Muscle of leg (tissue), 11 donors: Measurements from ENCODE around the gene NCCRP1. TPM values are rescaled to one million over a fixed set of nuclear protein-coding genes. Genes with fewer than 3 reads are reported as not detected.

ENCODE experiments used
- DNase-seq: peaks from one replicate; pipeline ENCODE4 v3.0.0; 2013
- H3K27ac ChIP-seq: one replicate; pipeline ENCODE4 v1.5.1; 2013; ENCODE audit warnings: mild to moderate bottlenecking, low read length, control low read depth
- H3K27me3 ChIP-seq: one replicate; pipeline ENCODE4 v1.6.1; 2013; ENCODE audit warnings: low read length; ENCODE audit not compliant: control insufficient read depth, insufficient read depth
- H3K36me3 ChIP-seq: one replicate; pipeline ENCODE4 v1.6.1; 2013; ENCODE audit warnings: low read length; ENCODE audit not compliant: control insufficient read depth, insufficient read depth
- H3K4me1 ChIP-seq: one replicate; pipeline ENCODE4 v1.6.1; 2013; ENCODE audit warnings: low read length; ENCODE audit not compliant: control insufficient read depth, insufficient read depth
- H3K4me3 ChIP-seq: one replicate; pipeline ENCODE4 v1.5.1; 2013; ENCODE audit warnings: low read length, control low read depth
- H3K9me3 ChIP-seq: replicated peaks from 2 replicates; pipeline ENCODE4 v1.6.1; 2013; ENCODE audit warnings: low read depth, low read length; ENCODE audit not compliant: control insufficient read depth
- WGBS: methylation state at CpG from one replicate; pipeline ENCODE4 v1.1.5; 2013; ENCODE audit warnings: missing lambda C conversion rate; ENCODE audit not compliant: insufficient coverage; 5-methylcytosine and 5-hydroxymethylcytosine counted together
- polyA plus RNA-seq, 8 donors: library from polyadenylated mRNA; unstranded; fragments of 120-200 nt; gene quantifications; one replicate each; pipeline versions ENCODE4 v1.2.1 to v1.2.3, GENCODE V29; 2013; ENCODE audit warnings: inconsistent platforms in 1 of 8, low replicate concordance in 1 of 8; ENCODE audit not compliant: insufficient read length in 8 of 8, insufficient read depth in 1 of 8
- total RNA-seq: library from RNA; stranded (reverse); fragments of 120-200 nt; gene quantifications from one replicate; pipeline ENCODE4 v1.2.4, GENCODE V29; 2013

Gene NCCRP1
- total and polyA plus RNA-seq, 9 donors = 0.04 to 0.35 (median 0.16) TPM; not detected in 3

DNA sequence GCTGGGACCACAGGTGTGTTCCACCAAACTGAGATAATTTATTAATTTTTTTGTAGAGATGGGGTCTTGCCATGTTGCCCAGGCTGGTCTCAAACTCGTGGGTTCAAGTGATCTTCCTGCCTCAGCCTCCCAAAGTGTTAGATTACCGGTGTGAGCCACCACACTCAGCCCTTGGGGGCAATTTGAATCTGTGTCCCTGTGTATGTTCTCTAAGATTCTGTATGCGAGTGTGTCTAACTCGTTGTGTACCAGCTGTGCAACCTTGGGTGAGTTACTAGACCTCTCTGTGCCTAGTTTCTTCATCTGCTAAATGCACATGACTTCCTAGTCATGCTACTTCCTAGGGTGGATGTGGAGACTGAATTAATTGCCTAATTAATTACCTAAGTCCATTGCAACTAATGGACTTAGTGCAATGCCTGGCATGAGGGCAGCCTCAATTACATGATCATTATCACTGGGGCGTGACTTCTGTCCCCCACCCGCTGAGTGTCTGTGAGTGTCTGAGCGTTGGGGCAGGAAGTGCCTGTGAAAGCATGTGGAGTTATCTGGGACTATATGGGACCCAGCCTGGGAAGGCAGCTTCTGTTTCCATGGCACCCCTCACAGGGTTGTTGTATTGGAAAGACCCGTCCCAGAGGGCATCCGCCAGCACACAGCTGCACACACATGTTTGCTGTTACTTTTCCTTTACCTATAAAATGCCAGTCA, 1.8 kb upstream of the NCCRP1 start:
- H3K9me3 ChIP-seq = no peaks in the 10 kb centered on the region
- no peak overlapping the region for H3K27ac ChIP-seq
- H3K4me1 ChIP-seq = peaks cover 2% of the 10 kb centered on the region
- H3K36me3 ChIP-seq = no peaks in the 10 kb centered on the region
- H3K4me3 ChIP-seq = no peak overlapping the region
- H3K27me3 ChIP-seq = peaks cover 52% of the 10 kb centered on the region
- DNase-seq = no peak
- WGBS = 95% methylated on average over 2 of the region's 9 CpGs

DNA sequence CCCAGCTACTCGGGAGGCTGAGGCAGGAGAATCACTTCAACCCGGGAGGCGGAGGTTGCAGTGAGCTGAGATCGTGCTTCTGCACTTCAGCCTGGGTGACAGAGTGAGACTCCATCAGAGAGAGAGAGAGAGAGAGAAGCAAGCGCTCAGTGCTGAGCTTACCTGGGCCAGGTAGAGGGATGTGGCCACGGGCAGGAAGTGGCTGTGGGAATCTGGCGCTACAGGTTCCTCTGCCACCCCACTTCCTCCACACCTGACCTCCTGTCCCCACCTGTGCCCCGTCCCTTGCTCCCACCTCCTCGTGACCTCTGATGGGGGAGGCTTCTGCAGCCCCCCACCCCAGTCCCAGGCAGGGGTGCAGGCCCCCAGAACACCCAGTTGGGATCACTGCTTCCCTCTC, 1.0 kb upstream of the NCCRP1 start:
- Histone ChIP-seq H3K36me3 (no peaks in the 10 kb centered on the region), H3K4me1 (peaks cover 2% of the 10 kb centered on the region), H3K9me3 (no peaks in the 10 kb centered on the region), H3K27ac (no peak overlapping the region), H3K27me3 (peaks cover 58% of the 10 kb centered on the region), H3K4me3 (no peak overlapping the region)
- no peak for DNase-seq
- WGBS = 32% methylated on average over 5 of the region's 9 CpGs

DNA sequence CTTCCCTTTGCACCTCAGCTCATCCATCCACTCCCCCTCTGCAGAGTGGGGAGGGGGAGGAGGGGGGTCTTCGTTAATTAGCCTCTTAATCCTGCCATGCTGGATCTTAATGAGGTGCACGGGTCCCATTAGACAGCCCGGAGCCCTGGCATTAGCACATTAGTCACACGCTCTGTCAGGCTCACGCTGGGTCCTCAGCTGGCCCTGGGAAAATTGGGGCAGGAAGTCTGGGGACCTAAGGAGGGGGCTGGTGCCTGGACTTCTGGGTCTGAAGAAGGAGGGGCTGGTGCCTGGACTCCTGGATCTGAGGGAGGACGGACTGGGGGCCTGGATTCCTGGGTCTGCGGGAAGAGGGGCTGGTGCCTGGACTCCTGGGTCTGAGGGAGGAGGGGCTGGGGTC, 444 bp upstream of the NCCRP1 start:
- Histone ChIP-seq H3K27me3 (peaks cover 62% of the 10 kb centered on the region), H3K4me1 (peaks cover 2% of the 10 kb centered on the region), H3K27ac (no peak overlapping the region), H3K4me3 (no peak overlapping the region), H3K9me3 (no peaks in the 10 kb centered on the region), H3K36me3 (no peaks in the 10 kb centered on the region)
- DNase-seq = no peak
- 7% methylated on average over 6 of the region's 7 CpGs for WGBS

DNA sequence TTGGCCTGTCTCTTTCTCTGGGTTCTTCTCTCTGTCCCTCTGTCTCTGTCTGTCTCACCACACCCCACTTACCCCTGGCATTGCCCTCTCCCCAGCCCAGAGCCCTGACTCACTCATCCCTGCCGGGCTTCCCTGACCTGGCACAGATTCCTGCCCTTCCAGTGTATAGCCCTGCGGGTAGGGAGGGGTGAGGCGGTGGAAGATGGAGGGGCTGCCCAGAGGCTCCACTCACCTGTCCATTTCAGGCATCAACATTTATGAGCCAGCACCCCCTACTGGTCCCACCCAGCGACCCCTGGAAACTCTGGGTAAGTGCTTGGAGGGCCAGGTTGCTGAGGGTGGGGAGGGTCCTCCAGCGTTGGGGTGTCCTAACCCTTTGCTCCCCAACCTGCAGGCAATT, 1.0 kb downstream of the NCCRP1 start:
- Histone ChIP-seq H3K9me3 (no peaks in the 10 kb centered on the region), H3K4me3 (no peak overlapping the region), H3K27me3 (peaks cover 75% of the 10 kb centered on the region), H3K4me1 (peaks cover 2% of the 10 kb centered on the region), H3K36me3 (no peaks in the 10 kb centered on the region), H3K27ac (no peak overlapping the region)
- no peak for DNase-seq
- 38% methylated on average over 1 of the region's 5 CpGs for WGBS

DNA sequence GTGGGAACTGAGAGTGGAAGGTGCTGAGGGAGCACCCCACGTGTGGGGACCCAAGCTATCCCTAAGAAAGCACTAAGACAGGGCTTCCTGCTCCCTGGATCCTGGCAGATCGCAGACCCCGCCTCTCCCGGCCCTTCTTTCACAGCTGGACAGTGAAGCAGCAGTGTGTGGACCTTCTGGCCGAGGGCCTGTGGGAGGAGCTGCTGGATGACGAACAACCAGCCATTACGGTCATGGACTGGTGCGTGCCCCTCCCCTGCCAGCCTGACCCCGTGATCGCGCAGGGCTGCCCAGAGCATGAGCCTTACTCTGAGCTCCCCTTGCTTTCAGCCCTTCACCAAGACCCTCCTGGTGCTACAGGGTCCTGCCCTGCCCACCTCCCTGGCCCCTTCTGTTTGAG, 2.3 kb downstream of the NCCRP1 start:
- Histone ChIP-seq H3K27ac (no peak overlapping the region), H3K4me3 (no peak overlapping the region), H3K36me3 (no peaks in the 10 kb centered on the region), H3K4me1 (peaks cover 2% of the 10 kb centered on the region), H3K27me3 (peaks cover 84% of the 10 kb centered on the region), H3K9me3 (no peaks in the 10 kb centered on the region)
- peak; percentile 65 for DNase-seq
- 8% methylated on average over 9 of the region's 11 CpGs for WGBS

DNA sequence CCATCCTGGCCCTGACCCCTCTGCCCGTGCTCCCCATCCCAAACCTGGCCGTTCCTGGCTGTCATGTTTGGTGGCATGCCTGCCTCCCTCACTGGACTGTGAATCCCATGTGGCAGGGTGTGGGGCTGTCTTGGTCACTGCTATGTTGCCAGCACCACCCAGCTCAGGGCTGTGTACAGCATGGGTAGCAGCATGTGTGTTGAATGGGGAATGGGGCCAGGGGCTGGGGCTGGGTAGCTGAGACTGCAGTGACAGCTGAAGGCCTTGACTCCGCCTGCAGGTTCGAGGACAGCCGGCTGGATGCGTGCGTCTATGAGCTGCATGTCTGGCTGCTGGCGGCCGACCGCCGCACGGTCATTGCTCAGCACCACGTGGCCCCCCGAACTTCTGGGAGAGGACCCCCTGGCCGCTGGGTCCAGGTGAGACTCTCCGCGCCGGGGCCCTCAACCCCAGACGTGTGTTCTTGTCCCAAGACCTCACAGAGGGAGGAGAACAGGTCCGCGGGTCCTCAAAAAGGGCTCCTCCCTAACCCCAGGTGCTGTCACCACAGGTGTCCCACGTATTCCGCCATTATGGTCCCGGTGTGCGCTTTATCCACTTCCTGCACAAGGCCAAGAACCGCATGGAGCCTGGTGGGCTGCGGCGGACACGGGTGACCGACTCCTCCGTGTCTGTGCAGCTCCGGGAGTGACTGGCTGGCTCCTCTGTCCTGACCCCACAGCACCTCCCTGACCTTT, 3.5 kb downstream of the NCCRP1 start:
- no peak overlapping the region for H3K27ac ChIP-seq
- H3K4me1 ChIP-seq = peaks cover 2% of the 10 kb centered on the region

DNA sequence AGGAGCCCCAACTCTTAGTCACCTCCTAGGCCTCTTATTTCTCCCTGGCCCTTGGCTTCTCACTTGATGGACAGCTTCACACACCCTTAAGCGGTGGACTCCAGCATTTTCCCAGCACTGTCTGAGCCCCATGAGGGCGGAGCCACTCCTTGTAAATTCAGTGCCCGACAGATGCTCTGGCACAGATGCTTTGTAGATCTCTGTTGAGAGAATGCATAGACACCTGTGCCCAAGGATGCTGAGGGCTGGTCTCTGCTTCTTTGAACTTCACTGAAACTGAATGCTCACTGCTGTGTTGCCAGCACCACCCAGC, 4.0 kb downstream of the NCCRP1 start:
- DNase-seq = no peak

More for the DNA sequence above, 3.5 kb downstream of the NCCRP1 start:
- no peaks in the 10 kb centered on the region for H3K36me3 ChIP-seq
- H3K9me3 ChIP-seq = no peaks in the 10 kb centered on the region
- peaks cover 87% of the 10 kb centered on the region for H3K27me3 ChIP-seq
- no peak for DNase-seq
- WGBS = 80% methylated on average over 32 of the region's 32 CpGs
- H3K4me3 ChIP-seq = no peak overlapping the region

DNA sequence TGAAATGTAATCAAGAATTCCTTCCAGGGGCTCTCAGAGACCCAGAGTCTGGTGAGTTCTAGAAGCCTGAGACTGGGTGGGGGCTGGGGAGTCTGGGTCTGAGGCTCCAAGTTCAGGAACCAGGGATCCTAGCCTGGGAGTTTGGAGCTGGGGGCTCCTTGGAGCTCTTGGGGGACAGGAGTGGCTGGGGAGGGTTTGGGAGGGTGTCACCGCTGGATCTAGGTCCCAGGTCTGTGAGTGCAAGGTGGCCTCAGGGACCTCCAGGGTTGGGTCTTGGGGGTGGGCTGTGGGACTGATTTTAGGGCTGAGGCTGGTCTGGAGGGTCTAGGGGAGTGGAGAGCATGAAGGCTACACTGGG, 6.2 kb downstream of the NCCRP1 start:
- no peaks in the 10 kb centered on the region for H3K4me1 ChIP-seq
- H3K9me3 ChIP-seq = no peaks in the 10 kb centered on the region
- no peak overlapping the region for H3K27ac ChIP-seq
- no peak overlapping the region for H3K4me3 ChIP-seq
- WGBS = 88% methylated on average over 1 of the region's 1 CpG
- no peak for DNase-seq
- H3K27me3 ChIP-seq = peaks cover 78% of the 10 kb centered on the region
- no peaks in the 10 kb centered on the region for H3K36me3 ChIP-seq

More for the DNA sequence above, 4.0 kb downstream of the NCCRP1 start:
- no peaks in the 10 kb centered on the region for H3K36me3 ChIP-seq
- no peak overlapping the region for H3K4me3 ChIP-seq
- H3K4me1 ChIP-seq = peaks cover 2% of the 10 kb centered on the region
- peaks cover 88% of the 10 kb centered on the region for H3K27me3 ChIP-seq
- no peak overlapping the region for H3K27ac ChIP-seq
- 76% methylated on average over 3 of the region's 3 CpGs for WGBS
- H3K9me3 ChIP-seq = no peaks in the 10 kb centered on the region

DNA sequence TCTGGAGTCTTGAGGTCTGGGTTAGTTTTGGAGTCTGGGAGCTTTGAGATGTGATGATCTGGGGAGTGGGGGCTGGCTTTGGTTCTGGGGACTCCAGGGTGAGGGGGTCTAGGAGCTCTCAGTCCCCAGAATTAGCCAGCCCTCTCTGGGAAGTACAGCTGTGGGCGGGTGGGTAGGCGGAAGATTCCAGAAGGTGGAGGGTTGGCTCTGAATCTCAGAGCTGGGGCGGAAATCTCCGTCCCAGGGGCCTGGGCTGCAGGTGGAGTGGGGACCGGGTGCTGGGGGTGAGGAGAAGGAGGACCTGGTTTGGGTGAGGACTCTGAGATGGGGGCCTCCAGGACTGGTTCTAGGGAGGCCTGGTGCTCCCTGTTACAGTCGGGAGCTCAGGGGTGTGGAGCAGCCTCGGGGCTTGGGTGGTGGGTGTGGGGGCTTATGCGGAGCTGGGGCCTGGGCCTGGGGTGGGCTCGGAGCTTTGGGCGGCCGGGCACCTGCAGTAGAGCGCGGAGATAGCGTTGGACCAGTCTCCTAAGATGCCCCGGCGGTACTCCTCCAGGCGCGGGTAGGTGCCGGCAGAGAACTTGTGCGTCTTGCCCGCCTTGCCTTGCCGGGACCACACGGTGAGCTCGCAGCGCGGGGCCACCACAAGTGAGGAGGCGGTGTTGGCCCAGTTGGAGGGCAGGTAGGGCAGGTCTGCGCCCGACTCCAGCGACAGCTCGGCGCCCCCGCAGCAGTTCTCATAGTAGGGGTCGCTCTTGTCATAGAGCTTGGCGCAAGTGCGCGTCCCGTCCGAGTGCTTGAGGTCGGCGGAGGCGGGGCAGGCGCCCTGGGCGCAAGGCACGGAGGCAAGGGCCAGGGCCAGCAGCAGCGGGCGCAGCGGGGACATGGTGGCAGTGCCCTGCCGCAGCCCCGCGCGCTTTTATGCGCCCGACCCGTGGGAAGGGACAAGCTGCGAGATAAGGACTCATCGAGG, 6.9 kb downstream of the NCCRP1 start, which contains the start of gene SYCN:
Gene SYCN, minus strand, starts transcription at position 892 of the 970 bp plus-strand sequence. Its CDS starts 9 bp downstream, at position 883.
- peaks cover 72% of the 10 kb centered on the region for H3K27me3 ChIP-seq
- no peak within 1 kb of the TSS for H3K27ac ChIP-seq
- H3K9me3 ChIP-seq = no peaks in the 10 kb centered on the region
- H3K36me3 ChIP-seq = no peaks in the 10 kb centered on the region
- no peak for DNase-seq
- H3K4me1 ChIP-seq = no peaks in the 10 kb centered on the region
- H3K4me3 ChIP-seq = no peak within 1 kb of the TSS
- 18% methylated on average over 51 of the region's 57 CpGs for WGBS

DNA sequence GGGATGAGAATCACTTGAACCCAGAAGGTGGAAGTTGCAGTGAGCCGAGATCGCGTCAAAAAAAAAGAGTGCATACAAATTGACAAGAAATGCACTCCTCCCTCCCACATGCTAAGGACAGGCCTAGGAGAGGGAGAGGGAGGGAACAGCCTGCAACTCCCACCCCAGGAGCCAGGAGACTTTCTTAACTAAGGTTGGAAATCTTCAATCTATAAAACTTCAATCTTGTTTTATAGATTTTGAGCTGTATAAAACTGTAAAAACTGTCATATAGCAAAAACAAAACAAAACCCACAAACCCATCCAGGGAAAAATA, 8.6 kb downstream of the NCCRP1 start:
- no peaks in the 10 kb centered on the region for H3K36me3 ChIP-seq
- H3K27me3 ChIP-seq = peaks cover 60% of the 10 kb centered on the region
- H3K27ac ChIP-seq = no peak overlapping the region
- no peaks in the 10 kb centered on the region for H3K4me1 ChIP-seq
- WGBS = no CpG with 5 or more reads among the region's 3 CpGs
- DNase-seq = no peak
- H3K4me3 ChIP-seq = no peak overlapping the region
- H3K9me3 ChIP-seq = no peaks in the 10 kb centered on the region
